Tibial nerve (tissue), 4 donors: ENCODE measurements around the gene USP5. TPM values are rescaled to one million over a fixed set of nuclear protein-coding genes. Genes with fewer than 3 reads are reported as not detected.
"Not testable (repeated sequence)": the region's sequence is repeated elsewhere in the genome, so short reads cannot be mapped to it uniquely, and the experiment has no call there.

ENCODE experiments used
- DNase-seq, 2 donors: peaks; one replicate each; pipeline ENCODE4 v3.0.0-alpha.2; 2019; ENCODE audit warnings: low spot score in 2 of 2
- H3K27ac ChIP-seq, 4 donors: fragments of 200-600 bp; sonication (generic) in 3 of 4; one replicate each; pipeline ENCODE4 v1.5.1; 2017 to 2019; ENCODE audit warnings: mild to moderate bottlenecking in 1 of 4
- H3K27me3 ChIP-seq, 2 donors: fragments of 200-600 bp; sonication (generic) in 1 of 2; one replicate each; pipeline versions ENCODE4 v1.5.1 to v1.6.0; 2017 to 2019
- H3K36me3 ChIP-seq, 3 donors: fragments of 200-600 bp; sonication (generic); one replicate each; pipeline ENCODE4 v1.5.1; 2018 to 2019
- H3K4me1 ChIP-seq, 4 donors: fragments of 200-600 bp; sonication (generic) in 3 of 4; one replicate each; pipeline ENCODE4 v1.5.1; 2017 to 2019
- H3K4me3 ChIP-seq, 4 donors: fragments of 200-600 bp; sonication (generic) in 3 of 4; one replicate each; pipeline ENCODE4 v1.5.1; 2017 to 2019; ENCODE audit warnings: mild to moderate bottlenecking in 1 of 4, moderate library complexity in 1 of 4
- H3K9me3 ChIP-seq, 4 donors: fragments of 200-600 bp; sonication (generic) in 3 of 4; one replicate each; pipeline ENCODE4 v1.5.1; 2017 to 2019
- CTCF ChIP-seq, 5 experiments: fragments of 200-600 bp in 3 of 5; fragments of 450-650 bp in 2 of 5; sonication (generic) in 3 of 5; IDR thresholded peaks; one replicate each; pipeline ENCODE4 v1.5.1; 2016 to 2019; ENCODE audit warnings: antibody characterized with exemption in 5 of 5, mild to moderate bottlenecking in 3 of 5, moderate library complexity in 2 of 5
- EP300 ChIP-seq, 2 donors: sonication (generic); formaldehyde crosslinking; IDR thresholded peaks; one replicate each; pipeline ENCODE4 v1.6.1; 2017; ENCODE audit warnings: antibody characterized with exemption in 2 of 2, mild to moderate bottlenecking in 1 of 2
- POLR2A ChIP-seq, 2 donors: fragments of 450-650 bp; IDR thresholded peaks; one replicate each; pipeline ENCODE4 v1.6.1; 2017; ENCODE audit warnings: antibody characterized with exemption in 2 of 2, mild to moderate bottlenecking in 2 of 2, moderate library complexity in 2 of 2
- WGBS, 2 donors: methylation state at CpG; one replicate each; pipeline ENCODE4 v1.1.5; 2018; 5-methylcytosine and 5-hydroxymethylcytosine counted together
- total RNA-seq, 4 donors: library from RNA; depleted of rRNA; stranded (reverse); fragments of >200 nt; gene quantifications; one replicate each; pipeline ENCODE4 v1.1.0, GENCODE V29; 2016

Gene USP5
- total RNA-seq, 4 donors from 2014 or later: 47.6 to 63.9 (median 56.8) TPM

- 71 to 92% methylated on average over 2 of the region's 2 CpGs for WGBS, 2 donors
- peaks cover 0 to 25% (median 0%) of the 10 kb centered on the region in 3 donors for H3K36me3 ChIP-seq
- no peak for TF ChIP-seq EP300 (IDR thresholded peaks at IDR 0.05)
- TF ChIP-seq POLR2A (IDR thresholded peaks at IDR 0.05): no peak
- no peak for TF ChIP-seq CTCF (IDR thresholded peaks at IDR 0.05)
These were observed 36.4 kb downstream of the USP5 start for GRCh38 chr12:6888360-6888759.

GRCh38 chr12:6888794-6889193, 36.8 kb downstream of the USP5 start:
- 77 to 80% methylated on average over 7 of the region's 7 CpGs for WGBS, 2 donors
- Histone ChIP-seq H3K4me1 (peaks cover 0 to 15% (median 5%) of the 10 kb centered on the region in 4 donors), H3K36me3 (peaks cover 0 to 21% (median 0%) of the 10 kb centered on the region in 3 donors)
- not testable (repeated sequence) for H3K27ac ChIP-seq, H3K27me3 ChIP-seq, H3K9me3 ChIP-seq, H3K4me3 ChIP-seq, DNase-seq

More at GRCh38 chr12:6888360-6888759, 36.4 kb downstream of the USP5 start:
- H3K4me3 ChIP-seq: no peak overlapping the region
- no peaks in the 10 kb centered on the region for H3K9me3 ChIP-seq
- H3K27ac ChIP-seq: no peak overlapping the region
- no peak for DNase-seq
- H3K27me3 ChIP-seq: no peaks in the 10 kb centered on the region
- peaks cover 0 to 15% (median 5%) of the 10 kb centered on the region in 4 donors for H3K4me1 ChIP-seq

- Histone ChIP-seq H3K4me1 (peaks cover 0 to 15% (median 5%) of the 10 kb centered on the region in 4 donors), H3K27ac (peak overlapping the region; percentile 64 to 94 (median 87)), H3K4me3 (peak overlapping the region in 1 of 4 donors; percentile 56)
- not testable (repeated sequence) for H3K27me3 ChIP-seq, H3K9me3 ChIP-seq, H3K36me3 ChIP-seq, DNase-seq
- 90 to 95% methylated on average over 21 of the region's 21 CpGs for WGBS, 2 donors
These were observed 38.0 kb downstream of the USP5 start for GRCh38 chr12:6889775-6890573.

GRCh38 chr12:6890789-6891645, 39.1 kb downstream of the USP5 start:
- 2% methylated on average over 41 to 68 of the region's 68 CpGs for WGBS, 2 donors
- DNase-seq: peak; percentile 94 to 97
- peak overlapping the region; percentile 34 to 65 (median 60) for H3K4me3 ChIP-seq
- H3K36me3 ChIP-seq: no peaks in the 10 kb centered on the region
- H3K27ac ChIP-seq: peak overlapping the region; percentile 64 to 97 (median 92)
- no peaks in the 10 kb centered on the region for H3K9me3 ChIP-seq
- TF ChIP-seq EP300 (IDR thresholded peaks at IDR 0.05) (peak; percentile 79 to 95), CTCF (IDR thresholded peaks at IDR 0.05) (peak; percentile 94 to 98 (median 95)), POLR2A (IDR thresholded peaks at IDR 0.05) (peak; percentile 53 to 89)
- H3K4me1 ChIP-seq: peaks cover 0 to 15% (median 5%) of the 10 kb centered on the region in 4 donors
- no peaks in the 10 kb centered on the region for H3K27me3 ChIP-seq

- H3K4me3 ChIP-seq: peak overlapping the region; percentile 34 to 65 (median 60)
- no peaks in the 10 kb centered on the region for H3K9me3 ChIP-seq
- H3K4me1 ChIP-seq: peaks cover 0 to 15% (median 5%) of the 10 kb centered on the region in 4 donors
- TF ChIP-seq POLR2A (IDR thresholded peaks at IDR 0.05): no peak
- TF ChIP-seq CTCF (IDR thresholded peaks at IDR 0.05): no peak
- TF ChIP-seq EP300 (IDR thresholded peaks at IDR 0.05): no peak
- no peak for DNase-seq
- no peaks in the 10 kb centered on the region for H3K27me3 ChIP-seq
- peak overlapping the region; percentile 64 to 97 (median 92) for H3K27ac ChIP-seq
- H3K36me3 ChIP-seq: no peaks in the 10 kb centered on the region
- 77 to 83% methylated on average over 5 of the region's 5 CpGs for WGBS, 2 donors
These were observed 39.7 kb downstream of the USP5 start for GRCh38 chr12:6891646-6892001.

- H3K4me3 ChIP-seq, H3K9me3 ChIP-seq, H3K27me3 ChIP-seq, H3K27ac ChIP-seq, H3K36me3 ChIP-seq, DNase-seq: not testable (repeated sequence)
- WGBS, 2 donors: 89 to 98% methylated on average over 3 of the region's 3 CpGs
- peaks cover 0 to 15% (median 5%) of the 10 kb centered on the region in 4 donors for H3K4me1 ChIP-seq
These were observed 40.7 kb downstream of the USP5 start for GRCh38 chr12:6892683-6893082.
